ENCODE data around the gene ITSN1. TPM values are rescaled to one million over a fixed set of nuclear protein-coding genes. Genes with fewer than 3 reads are reported as not detected.
A peak's percentile ranks its signal among the peaks of the same experiment; 100 is the strongest.

Gene ITSN1
- total RNA-seq, 1 donor from 2014 or later, result 77.5 TPM

DNA sequence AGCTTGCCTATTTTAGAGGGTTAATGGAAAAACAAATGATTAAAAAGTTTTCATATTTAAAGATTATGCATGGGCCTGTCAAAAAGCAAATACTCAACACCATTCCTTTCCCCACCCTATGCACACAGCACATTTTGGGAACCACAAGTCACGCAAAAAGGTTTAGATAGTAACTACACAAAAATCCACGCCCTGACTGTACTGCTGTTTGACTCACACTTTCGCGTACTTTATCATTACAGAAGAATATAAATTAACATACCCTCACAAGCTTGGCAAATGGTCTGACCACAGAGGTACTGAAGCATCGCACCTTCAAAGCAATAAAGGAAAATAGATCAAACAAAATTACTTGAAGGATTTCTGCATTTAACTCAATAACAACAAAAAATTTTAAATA, 271.9 kb downstream of the ITSN1 start:
- TF ChIP-seq, protein P1, sequence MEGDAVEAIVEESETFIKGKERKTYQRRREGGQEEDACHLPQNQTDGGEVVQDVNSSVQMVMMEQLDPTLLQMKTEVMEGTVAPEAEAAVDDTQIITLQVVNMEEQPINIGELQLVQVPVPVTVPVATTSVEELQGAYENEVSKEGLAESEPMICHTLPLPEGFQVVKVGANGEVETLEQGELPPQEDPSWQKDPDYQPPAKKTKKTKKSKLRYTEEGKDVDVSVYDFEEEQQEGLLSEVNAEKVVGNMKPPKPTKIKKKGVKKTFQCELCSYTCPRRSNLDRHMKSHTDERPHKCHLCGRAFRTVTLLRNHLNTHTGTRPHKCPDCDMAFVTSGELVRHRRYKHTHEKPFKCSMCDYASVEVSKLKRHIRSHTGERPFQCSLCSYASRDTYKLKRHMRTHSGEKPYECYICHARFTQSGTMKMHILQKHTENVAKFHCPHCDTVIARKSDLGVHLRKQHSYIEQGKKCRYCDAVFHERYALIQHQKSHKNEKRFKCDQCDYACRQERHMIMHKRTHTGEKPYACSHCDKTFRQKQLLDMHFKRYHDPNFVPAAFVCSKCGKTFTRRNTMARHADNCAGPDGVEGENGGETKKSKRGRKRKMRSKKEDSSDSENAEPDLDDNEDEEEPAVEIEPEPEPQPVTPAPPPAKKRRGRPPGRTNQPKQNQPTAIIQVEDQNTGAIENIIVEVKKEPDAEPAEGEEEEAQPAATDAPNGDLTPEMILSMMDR (IDR thresholded peaks at IDR 0.05; ENCODE audit: unreplicated experiment), result no peak
- peaks cover 9% of the 10 kb centered on the region for H3K36me3 Mint-ChIP-seq
- no peak overlapping the region for H3K27ac Mint-ChIP-seq
- peak overlapping the region; percentile 99 for H3K4me3 Mint-ChIP-seq
- DNase-seq (ENCODE audit: low spot score in 2 of 2, unreplicated experiment in 2 of 2), result no peak
- no peaks in the 10 kb centered on the region for H3K9me3 Mint-ChIP-seq
- peaks cover 22% of the 10 kb centered on the region for H3K4me1 Mint-ChIP-seq
- H3K27me3 Mint-ChIP-seq (ENCODE audit: low read depth), result no peaks in the 10 kb centered on the region

DNA sequence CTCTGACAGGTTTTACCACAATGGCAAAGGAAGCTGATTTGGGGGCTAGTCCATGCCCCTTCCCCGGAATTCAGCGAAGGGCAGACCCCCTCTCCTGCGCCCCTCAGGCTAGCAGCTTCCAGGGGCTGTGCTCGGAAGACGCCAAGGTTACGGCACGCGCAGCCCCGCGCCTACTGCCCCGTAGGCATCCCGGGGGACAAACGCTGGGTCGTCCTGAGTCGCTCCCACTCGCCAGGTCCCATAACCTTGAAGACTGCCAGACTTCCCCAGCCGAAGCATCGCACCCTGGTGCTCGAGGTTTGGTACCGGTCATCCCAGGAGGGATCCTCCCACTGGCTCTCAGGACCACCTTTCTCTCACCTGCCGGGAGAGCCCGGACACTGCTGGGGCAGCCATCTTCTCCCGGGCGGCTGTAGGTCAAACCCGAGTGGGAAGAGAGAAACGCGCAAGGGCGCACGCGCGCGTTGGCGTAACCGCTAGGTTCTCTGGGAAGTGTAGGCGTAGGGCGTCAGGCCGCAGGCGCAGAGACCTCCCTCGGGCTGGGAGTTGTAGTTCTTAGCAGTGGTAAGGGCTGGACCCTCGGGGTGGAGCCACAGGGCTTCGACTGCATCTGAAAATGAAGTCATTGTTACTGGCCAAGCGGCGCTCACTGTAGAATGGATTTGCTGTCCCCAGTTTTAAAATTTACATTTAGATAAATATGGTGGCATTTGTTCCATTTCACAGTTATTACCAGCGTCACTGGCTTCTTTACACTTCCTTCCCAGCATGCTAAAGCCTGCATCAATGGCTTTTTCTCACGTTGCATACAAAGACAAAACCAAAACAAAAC, 273.3 kb downstream of the ITSN1 start, which contains the start of gene ATP5PO:
Gene ATP5PO, minus strand, starts transcription at position 437 of the 832 bp plus-strand sequence. Its CDS starts 41 bp downstream, at position 396.
- peak within 1 kb of the TSS; percentile 98 for H3K27ac Mint-ChIP-seq
- peaks cover 2% of the 10 kb centered on the region for H3K36me3 Mint-ChIP-seq
- no peaks in the 10 kb centered on the region for H3K27me3 Mint-ChIP-seq (ENCODE audit: low read depth)
- peaks cover 22% of the 10 kb centered on the region for H3K4me1 Mint-ChIP-seq
- peak within 1 kb of the TSS; percentile 99 for H3K4me3 Mint-ChIP-seq
- no peaks in the 10 kb centered on the region for H3K9me3 Mint-ChIP-seq
- TF ChIP-seq, protein P1 (IDR thresholded peaks at IDR 0.05; ENCODE audit: unreplicated experiment), result no peak
- DNase-seq (ENCODE audit: low spot score in 2 of 2, unreplicated experiment in 2 of 2), result peak; percentile 93 to 95

DNA sequence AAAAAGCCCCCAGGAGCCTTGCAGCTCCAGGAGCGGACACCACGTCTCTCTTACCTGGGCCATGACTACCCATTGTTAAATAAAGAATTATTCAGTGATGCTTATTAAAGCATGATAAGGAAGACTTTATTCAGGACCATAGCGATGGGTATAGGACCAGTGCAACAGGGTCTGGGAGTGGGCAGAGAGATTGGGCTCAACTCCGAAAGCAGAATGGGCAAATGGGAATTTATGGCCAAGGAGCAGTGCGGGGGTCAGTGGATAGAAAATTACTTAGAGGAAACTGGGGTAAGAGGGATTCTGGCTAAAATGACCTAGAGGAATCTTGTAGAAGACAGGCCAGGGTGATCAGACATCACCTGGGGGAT, 273.9 kb downstream of the ITSN1 start:
- H3K9me3 Mint-ChIP-seq, result no peaks in the 10 kb centered on the region
- H3K27me3 Mint-ChIP-seq (ENCODE audit: low read depth), result no peaks in the 10 kb centered on the region
- DNase-seq (ENCODE audit: low spot score in 2 of 2, unreplicated experiment in 2 of 2), result no peak
- H3K36me3 Mint-ChIP-seq, result no peaks in the 10 kb centered on the region
- peaks cover 22% of the 10 kb centered on the region for H3K4me1 Mint-ChIP-seq
- H3K27ac Mint-ChIP-seq, result peak overlapping the region; percentile 98
- H3K4me3 Mint-ChIP-seq, result peak overlapping the region; percentile 99
- TF ChIP-seq, protein P1 (IDR thresholded peaks at IDR 0.05; ENCODE audit: unreplicated experiment), result no peak

DNA sequence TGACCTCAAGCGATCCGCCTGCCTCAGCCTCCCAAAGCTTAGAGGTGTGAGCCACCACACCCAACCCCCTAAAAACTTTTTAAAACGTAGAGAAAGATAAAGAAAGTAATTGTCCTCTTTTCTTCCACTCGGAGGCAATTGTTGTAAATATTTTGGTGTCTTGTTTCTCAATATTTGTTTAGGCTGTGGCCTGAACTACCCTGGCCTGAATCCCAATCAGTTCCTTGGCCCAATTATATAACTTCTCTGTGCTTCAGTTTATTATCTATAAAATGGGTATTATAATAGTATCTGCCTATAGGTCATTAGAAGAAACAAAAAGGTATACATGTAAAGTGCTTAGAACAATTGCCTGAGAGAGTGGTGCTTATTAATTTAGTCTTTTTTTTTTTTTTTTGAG, 275.1 kb downstream of the ITSN1 start:
- H3K27ac Mint-ChIP-seq, result no peak overlapping the region

DNA sequence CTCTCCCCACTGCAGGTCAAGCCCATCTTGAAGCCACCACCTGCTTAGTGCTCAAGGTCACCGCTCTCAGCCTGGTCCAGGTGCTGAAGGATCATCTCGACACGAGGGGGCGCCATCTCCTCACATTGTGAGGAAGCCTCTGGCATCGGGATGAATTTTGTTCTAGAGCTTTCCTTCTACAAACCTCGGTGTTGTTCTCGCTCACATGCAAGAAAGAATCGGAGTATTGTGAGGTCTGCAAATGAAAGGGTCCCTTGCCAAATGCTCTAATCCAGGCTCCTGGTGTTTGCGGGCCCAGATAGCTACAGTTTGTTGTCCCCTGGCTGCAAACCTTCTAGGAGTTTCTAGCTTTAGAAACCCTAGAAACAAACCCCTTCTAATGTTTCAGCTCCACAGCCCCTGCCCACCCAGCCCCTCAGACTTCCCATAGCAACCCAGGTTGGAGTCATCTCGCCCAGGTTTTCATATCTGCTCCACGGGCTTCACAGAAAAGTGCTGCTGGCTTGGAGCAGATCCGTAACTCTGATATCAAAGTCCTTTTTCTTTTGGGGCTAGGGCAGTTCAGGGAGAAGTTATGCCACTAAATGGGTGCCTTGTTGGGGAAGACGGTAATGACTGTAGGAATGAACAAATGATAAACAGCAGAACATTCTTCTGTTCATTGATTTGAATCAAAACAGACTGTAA, 281.9 kb downstream of the ITSN1 start:
- DNase-seq (ENCODE audit: low spot score in 2 of 2, unreplicated experiment in 2 of 2), result peak; percentile 80 to 94
- Mint-ChIP-seq H3K4me1 (peaks cover 20% of the 10 kb centered on the region), H3K4me3 (no peak overlapping the region), H3K27ac (peak overlapping the region; percentile 52), H3K36me3 (no peaks in the 10 kb centered on the region), H3K9me3 (no peaks in the 10 kb centered on the region), H3K27me3 (ENCODE audit: low read depth) (no peaks in the 10 kb centered on the region)
- TF ChIP-seq, protein P1 (IDR thresholded peaks at IDR 0.05; ENCODE audit: unreplicated experiment), result peak; percentile 86

More for the DNA sequence above, 275.1 kb downstream of the ITSN1 start:
- H3K27me3 Mint-ChIP-seq (ENCODE audit: low read depth), result no peaks in the 10 kb centered on the region
- TF ChIP-seq, protein P1 (IDR thresholded peaks at IDR 0.05; ENCODE audit: unreplicated experiment), result no peak
- no peak overlapping the region for H3K4me3 Mint-ChIP-seq
- peaks cover 22% of the 10 kb centered on the region for H3K4me1 Mint-ChIP-seq
- no peak for DNase-seq (ENCODE audit: low spot score in 2 of 2, unreplicated experiment in 2 of 2)
- no peaks in the 10 kb centered on the region for H3K36me3 Mint-ChIP-seq
- no peaks in the 10 kb centered on the region for H3K9me3 Mint-ChIP-seq
